ENCODE results near the gene EXOC6B.

EXOC6B gene

DNA sequence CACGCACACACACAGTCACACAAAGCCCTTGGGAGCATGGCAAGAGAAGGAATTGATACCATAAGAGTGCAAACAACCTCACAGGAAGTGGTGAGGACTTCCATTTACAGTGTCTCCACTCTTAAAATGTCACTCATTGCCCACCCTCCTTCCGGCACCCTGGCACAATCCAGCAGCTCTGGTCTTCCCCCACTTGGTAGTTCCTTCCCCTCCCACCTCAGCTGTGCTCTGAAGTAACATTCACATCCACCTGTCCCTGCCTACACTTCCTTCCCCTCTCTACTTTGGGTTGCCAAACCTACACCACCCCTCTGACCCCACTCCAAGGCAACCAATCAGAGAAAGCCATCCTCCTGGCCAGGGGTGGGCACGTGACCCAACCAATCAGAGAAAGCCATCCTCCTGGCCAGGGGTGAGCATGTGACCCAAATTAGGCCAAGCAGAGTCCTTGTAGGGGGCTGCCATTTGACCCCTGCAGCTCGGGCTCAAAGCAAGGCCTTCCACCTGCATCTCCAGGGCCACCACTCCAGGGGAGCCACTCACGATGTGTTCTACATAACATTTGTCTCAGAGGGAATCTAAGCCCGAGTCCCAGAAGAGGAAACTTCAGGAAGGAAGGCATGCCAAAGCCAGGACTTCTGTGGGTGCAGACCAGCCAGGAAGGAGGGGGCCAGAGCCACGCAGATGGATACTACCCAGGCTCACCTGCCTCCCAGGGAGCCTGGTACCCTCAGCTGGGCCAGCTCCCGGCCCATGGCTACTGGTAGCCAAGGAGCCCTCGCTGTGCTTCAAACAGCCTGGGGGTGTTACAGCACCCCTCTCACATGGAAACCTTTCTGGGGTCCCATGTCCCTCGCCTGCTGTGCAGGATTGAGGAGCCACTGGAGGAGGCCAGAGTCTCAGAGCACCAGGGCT lies 699.4 kb downstream of the EXOC6B start:
- Mint-ChIP-seq H3K27ac (no peak overlapping the region), H3K36me3 (ENCODE audit: low read depth) (no peaks in the 10 kb centered on the region), H3K27me3 (peaks cover 8% of the 10 kb centered on the region), H3K9me3 (peaks cover 12% of the 10 kb centered on the region), H3K4me1 (no peaks in the 10 kb centered on the region), H3K4me3 (no peak overlapping the region)
- ATAC-seq, result peak; percentile 33
- no peak for DNase-seq

Data from activated naive CD8-positive, alpha-beta T cell treated with anti-CD3 and anti-CD28 coated beads, Interleukin-2, amount 50 U/mL, for 24 hours (primary cell).